ENCODE measurements around the gene NKX2-8. TPM values are rescaled to one million over a fixed set of nuclear protein-coding genes. Genes with fewer than 3 reads are reported as not detected.

The NKX2-8 gene
- total RNA-seq, 1 experiment from 2014 or later: not detected

DNA sequence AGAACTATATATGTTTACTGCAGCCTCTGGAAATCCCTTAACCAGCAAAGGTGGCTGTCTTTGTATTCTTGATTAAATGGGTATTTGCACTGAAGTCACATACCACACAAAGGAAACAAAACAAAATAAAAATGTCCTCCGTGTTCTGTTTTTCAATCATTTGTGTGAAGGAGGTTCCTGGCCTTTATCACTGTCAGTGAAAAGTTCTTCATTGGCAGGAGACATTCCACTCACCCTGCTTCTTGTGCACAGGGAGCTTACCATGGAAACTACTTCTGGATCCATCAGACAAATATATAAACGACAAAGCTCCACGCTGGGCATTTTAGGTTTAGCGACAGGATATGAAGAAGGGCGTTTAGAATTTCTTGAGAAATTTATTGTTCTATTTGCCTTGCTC lies 5.7 kb upstream of the NKX2-8 start:
- WGBS (ENCODE audit: extremely low coverage, insufficient read length, low lambda C conversion rate): no CpG with 5 or more reads among the region's 5 CpGs
- peaks cover 56% of the 10 kb centered on the region for H3K27me3 ChIP-seq (ENCODE audit: insufficient read depth, low read length)
- H3K9me3 ChIP-seq (ENCODE audit: control insufficient read depth, low read depth, low read length): no peaks in the 10 kb centered on the region
- no peak overlapping the region for H3K27ac Mint-ChIP-seq
- no peak for DNase-seq
- no peak overlapping the region for H3K56ac ChIP-seq (ENCODE audit: insufficient read length, low read depth, low read length)
- H3K9ac ChIP-seq (ENCODE audit: extremely low read depth, insufficient read length, low read length): no peak overlapping the region
- H3K27me3 Mint-ChIP-seq (ENCODE audit: low read depth): peaks cover 96% of the 10 kb centered on the region
- H4K91ac ChIP-seq (ENCODE audit: insufficient read length, low read depth, low read length): no peak overlapping the region
- H3K4me1 Mint-ChIP-seq: peaks cover 0 to 9% of the 10 kb centered on the region in 2 experiments; a peak in 3 of 4 replicates
- no peak overlapping the region for H3K4me3 Mint-ChIP-seq
- no peaks in the 10 kb centered on the region for H3K4me1 ChIP-seq (ENCODE audit: insufficient read depth, low read length)
- no peak overlapping the region for H3T11ph ChIP-seq (ENCODE audit: low read length)
- H2BK20ac ChIP-seq (ENCODE audit: low read depth, low read length, poor library complexity, severe bottlenecking): no peak overlapping the region
- no peak overlapping the region for H4K5ac ChIP-seq (ENCODE audit: insufficient read length, low read depth, low read length)
- no peak overlapping the region for H3K4ac ChIP-seq (ENCODE audit: low read depth, low read length)
- H2AFZ ChIP-seq (ENCODE audit: low read length): no peak overlapping the region
- no peaks in the 10 kb centered on the region for H3K79me1 ChIP-seq (ENCODE audit: insufficient read depth, low read depth, low read length, poor library complexity, severe bottlenecking)
- no peak overlapping the region for H2BK5ac ChIP-seq (ENCODE audit: insufficient read length, low read length)
- no peaks in the 10 kb centered on the region for H3K23me2 ChIP-seq (ENCODE audit: insufficient read length, low read depth, low read length, poor library complexity, severe bottlenecking)
- no peak overlapping the region for H4K8ac ChIP-seq (replicated peaks; ENCODE audit: insufficient read length, low read depth, low read length)
- no peak overlapping the region for H2BK120ac ChIP-seq (ENCODE audit: low read depth, low read length, poor library complexity, severe bottlenecking)
- H4K20me1 ChIP-seq (ENCODE audit: control insufficient read depth, insufficient read depth, insufficient read length): no peaks in the 10 kb centered on the region
- H3K9me3 Mint-ChIP-seq: peaks cover 0 to 1% of the 10 kb centered on the region in 2 experiments; a peak in 1 of 5 replicates
- H3K18ac ChIP-seq (ENCODE audit: insufficient read length, low read depth, low read length): no peak overlapping the region
- no peak overlapping the region for H2AK5ac ChIP-seq (ENCODE audit: insufficient read length, low read length)
- no peaks in the 10 kb centered on the region; the same call in 1 of the 2 replicates for H3K79me2 ChIP-seq (ENCODE audit: insufficient read depth, low read length)
- no peak overlapping the region for H2BK12ac ChIP-seq (ENCODE audit: insufficient read length, low read depth, low read length)
- H3K23ac ChIP-seq (ENCODE audit: insufficient read length, low read depth, low read length): no peak overlapping the region
- H3K36me3 Mint-ChIP-seq (ENCODE audit: insufficient read depth in 1 of 3, low read depth in 3 of 3): no peaks in the 10 kb centered on the region
- TF ChIP-seq, protein P1, sequence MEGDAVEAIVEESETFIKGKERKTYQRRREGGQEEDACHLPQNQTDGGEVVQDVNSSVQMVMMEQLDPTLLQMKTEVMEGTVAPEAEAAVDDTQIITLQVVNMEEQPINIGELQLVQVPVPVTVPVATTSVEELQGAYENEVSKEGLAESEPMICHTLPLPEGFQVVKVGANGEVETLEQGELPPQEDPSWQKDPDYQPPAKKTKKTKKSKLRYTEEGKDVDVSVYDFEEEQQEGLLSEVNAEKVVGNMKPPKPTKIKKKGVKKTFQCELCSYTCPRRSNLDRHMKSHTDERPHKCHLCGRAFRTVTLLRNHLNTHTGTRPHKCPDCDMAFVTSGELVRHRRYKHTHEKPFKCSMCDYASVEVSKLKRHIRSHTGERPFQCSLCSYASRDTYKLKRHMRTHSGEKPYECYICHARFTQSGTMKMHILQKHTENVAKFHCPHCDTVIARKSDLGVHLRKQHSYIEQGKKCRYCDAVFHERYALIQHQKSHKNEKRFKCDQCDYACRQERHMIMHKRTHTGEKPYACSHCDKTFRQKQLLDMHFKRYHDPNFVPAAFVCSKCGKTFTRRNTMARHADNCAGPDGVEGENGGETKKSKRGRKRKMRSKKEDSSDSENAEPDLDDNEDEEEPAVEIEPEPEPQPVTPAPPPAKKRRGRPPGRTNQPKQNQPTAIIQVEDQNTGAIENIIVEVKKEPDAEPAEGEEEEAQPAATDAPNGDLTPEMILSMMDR (conservative IDR thresholded peaks at IDR 0.05): no peak
- H3K4me2 ChIP-seq (ENCODE audit: insufficient read depth, insufficient read length, low read length): no peak overlapping the region
- H3K14ac ChIP-seq (ENCODE audit: insufficient read depth, low read length): no peak overlapping the region
- no peak overlapping the region for H3K27ac ChIP-seq (ENCODE audit: insufficient read length, low read depth, low read length)
- H2BK15ac ChIP-seq (ENCODE audit: low read depth, low read length): no peak overlapping the region

Data from H9 (cell line).